GM10266 (cell line): ENCODE measurements around the gene STYXL2.

Experiments
- DNase-seq: peaks from one replicate; pipeline ENCODE4 v3.0.0; 2012; ENCODE audit errors: extremely low spot score
- TF ChIP-seq, protein P1 (sequence below): IDR thresholded peaks from 2 replicates; pipeline ENCODE4 v1.5.1; 2012; ENCODE audit warnings: mild to moderate bottlenecking, low read depth; ENCODE audit not compliant: control insufficient read depth, insufficient read depth; ENCODE audit errors: missing control alignments

Gene STYXL2

DNA sequence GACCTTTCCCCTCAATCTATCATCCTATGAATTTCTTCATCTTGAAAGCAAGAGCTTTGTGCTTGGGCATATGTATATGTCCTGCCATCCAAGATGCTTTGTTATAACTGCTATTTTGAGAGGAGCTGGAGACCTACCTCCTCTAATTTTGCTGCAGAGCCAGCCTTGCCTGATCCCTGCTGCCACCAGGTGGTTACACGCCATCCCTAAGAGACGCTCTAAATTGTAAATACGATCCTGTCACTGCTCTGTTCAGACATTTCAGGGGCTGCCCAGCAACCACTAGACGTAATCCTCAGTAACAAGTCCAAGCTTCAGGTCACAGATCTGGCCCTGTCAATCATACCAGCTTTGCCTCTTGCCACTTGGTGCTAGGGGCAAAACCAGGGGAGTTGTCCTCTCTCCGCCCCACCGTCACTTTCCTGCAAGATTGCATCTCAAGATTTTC lies 36.6 kb upstream of the STYXL2 start:
- TF ChIP-seq, protein P1, sequence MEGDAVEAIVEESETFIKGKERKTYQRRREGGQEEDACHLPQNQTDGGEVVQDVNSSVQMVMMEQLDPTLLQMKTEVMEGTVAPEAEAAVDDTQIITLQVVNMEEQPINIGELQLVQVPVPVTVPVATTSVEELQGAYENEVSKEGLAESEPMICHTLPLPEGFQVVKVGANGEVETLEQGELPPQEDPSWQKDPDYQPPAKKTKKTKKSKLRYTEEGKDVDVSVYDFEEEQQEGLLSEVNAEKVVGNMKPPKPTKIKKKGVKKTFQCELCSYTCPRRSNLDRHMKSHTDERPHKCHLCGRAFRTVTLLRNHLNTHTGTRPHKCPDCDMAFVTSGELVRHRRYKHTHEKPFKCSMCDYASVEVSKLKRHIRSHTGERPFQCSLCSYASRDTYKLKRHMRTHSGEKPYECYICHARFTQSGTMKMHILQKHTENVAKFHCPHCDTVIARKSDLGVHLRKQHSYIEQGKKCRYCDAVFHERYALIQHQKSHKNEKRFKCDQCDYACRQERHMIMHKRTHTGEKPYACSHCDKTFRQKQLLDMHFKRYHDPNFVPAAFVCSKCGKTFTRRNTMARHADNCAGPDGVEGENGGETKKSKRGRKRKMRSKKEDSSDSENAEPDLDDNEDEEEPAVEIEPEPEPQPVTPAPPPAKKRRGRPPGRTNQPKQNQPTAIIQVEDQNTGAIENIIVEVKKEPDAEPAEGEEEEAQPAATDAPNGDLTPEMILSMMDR: peak; percentile 61
- peak; percentile 41 for DNase-seq

GRCh38 chr1:167059045-167059808 lies 34.6 kb upstream of the STYXL2 start:
- TF ChIP-seq, protein P1: peak; percentile 85
- peak; percentile 57 for DNase-seq

DNA sequence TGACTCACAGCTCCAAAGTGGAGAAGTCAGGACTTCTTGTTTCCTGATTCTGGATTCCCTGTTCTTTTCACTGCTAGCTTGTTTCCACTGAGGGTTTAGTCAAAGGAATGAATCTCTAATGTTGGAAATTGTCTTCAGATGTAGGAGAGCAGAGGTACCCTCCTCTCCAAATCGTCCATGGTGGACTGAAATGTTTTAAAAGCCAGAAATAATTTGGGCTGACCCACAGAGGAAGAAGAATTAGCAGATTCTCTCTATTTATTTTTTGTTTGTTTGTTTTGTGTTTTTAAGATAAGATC lies 34.1 kb upstream of the STYXL2 start:
- TF ChIP-seq, protein P1: no peak
- DNase-seq: no peak

GRCh38 chr1:167060141-167061072 lies 33.5 kb upstream of the STYXL2 start:
- TF ChIP-seq, protein P1: no peak
- DNase-seq: no peak

DNA sequence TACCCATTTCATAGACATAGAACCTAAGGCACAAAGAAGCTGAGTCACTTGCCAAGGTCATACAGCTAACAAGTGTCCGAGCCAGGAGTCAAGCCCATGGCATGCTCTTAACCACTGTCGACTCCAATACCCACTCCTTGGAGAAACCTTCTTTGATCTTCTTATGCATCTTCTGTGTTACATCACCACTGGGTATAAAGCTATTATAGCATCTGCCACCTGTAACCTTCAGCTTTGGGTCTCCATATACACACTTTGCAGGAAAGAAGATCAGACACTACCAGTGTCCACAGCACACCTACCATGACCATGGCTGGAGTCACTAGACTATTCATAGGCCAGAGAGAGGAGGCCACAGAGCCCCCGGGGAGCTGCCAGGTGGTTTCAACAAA lies 32.8 kb upstream of the STYXL2 start:
- TF ChIP-seq, protein P1: no peak

DNA sequence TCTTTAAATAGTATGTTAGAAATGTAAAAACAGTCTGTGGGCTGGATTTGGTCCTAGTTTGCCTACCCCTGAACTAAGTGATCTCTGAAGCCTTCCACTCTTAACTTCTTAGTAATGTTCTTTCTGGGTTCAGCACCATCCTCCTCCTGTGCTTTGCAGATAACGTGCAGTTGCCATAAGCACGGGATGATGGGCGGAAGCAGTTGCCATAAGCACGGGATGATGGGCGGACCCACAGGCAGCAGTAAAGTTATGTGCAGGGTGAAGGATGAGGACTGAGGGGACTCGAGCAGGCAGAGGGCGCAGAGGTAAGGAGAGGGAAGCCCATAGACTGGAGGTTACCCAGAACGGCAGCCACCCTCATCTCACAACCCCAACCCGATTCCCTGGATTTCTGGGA lies 29.3 kb upstream of the STYXL2 start:
- no peak for DNase-seq
- TF ChIP-seq, protein P1: no peak

More for the DNA sequence above, 32.8 kb upstream of the STYXL2 start:
- no peak for DNase-seq
